ENCODE data around the gene PHLDA2.

PHLDA2 gene

DNA sequence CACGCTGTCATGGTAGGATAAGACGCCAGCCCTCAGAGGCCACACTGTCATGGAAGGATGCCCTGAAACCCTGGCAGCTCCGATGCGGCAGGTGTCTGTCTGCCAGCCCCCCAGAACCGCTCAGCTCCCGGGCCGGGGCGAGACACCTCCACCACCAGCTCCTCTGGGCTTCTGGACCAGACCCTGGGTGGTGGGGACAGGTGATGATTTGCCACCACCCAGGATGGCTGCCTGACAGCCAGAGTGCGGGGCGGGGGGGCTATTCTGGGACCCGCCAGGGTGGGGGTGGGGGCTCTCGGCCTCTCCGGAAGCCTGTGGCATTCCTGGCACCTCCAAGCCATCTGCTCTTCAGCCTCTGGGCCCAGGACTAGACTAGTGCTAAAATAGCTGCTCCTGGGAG, 9.4 kb downstream of the PHLDA2 start:
- H3K4me3 ChIP-seq (ENCODE audit: control insufficient read depth, low read depth, low read length), result no peak overlapping the region
- TF ChIP-seq, protein P1, sequence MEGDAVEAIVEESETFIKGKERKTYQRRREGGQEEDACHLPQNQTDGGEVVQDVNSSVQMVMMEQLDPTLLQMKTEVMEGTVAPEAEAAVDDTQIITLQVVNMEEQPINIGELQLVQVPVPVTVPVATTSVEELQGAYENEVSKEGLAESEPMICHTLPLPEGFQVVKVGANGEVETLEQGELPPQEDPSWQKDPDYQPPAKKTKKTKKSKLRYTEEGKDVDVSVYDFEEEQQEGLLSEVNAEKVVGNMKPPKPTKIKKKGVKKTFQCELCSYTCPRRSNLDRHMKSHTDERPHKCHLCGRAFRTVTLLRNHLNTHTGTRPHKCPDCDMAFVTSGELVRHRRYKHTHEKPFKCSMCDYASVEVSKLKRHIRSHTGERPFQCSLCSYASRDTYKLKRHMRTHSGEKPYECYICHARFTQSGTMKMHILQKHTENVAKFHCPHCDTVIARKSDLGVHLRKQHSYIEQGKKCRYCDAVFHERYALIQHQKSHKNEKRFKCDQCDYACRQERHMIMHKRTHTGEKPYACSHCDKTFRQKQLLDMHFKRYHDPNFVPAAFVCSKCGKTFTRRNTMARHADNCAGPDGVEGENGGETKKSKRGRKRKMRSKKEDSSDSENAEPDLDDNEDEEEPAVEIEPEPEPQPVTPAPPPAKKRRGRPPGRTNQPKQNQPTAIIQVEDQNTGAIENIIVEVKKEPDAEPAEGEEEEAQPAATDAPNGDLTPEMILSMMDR (conservative IDR thresholded peaks at IDR 0.05; ENCODE audit: control insufficient read depth, insufficient read depth, low read depth, low read length), result no peak
- no peak for DNase-seq (ENCODE audit: low read depth)

DNA sequence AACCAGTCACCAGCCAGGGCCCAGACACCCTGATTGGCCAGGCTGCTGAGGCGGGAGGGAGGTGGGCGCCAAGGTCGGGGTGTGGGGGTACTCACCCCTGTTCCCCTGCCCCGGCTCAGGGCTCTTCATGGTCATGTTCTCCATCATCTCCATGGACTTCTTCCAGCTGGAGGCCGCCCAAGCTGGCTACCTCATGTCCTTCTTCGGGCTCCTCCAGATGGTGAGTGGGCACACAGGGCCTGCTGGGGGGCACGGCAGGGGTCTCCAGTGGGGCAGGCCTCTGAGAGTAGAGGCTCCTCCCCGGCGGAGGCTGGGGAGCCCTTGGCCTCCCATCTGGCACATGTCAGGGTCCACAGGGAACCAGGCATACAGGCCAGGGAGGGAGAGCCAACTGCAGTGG, 10.0 kb downstream of the PHLDA2 start:
- DNase-seq (ENCODE audit: low read depth), result no peak
- no peak overlapping the region for H3K4me3 ChIP-seq (ENCODE audit: control insufficient read depth, low read depth, low read length)
- TF ChIP-seq, protein P1 (conservative IDR thresholded peaks at IDR 0.05; ENCODE audit: control insufficient read depth, insufficient read depth, low read depth, low read length), result no peak

DNA sequence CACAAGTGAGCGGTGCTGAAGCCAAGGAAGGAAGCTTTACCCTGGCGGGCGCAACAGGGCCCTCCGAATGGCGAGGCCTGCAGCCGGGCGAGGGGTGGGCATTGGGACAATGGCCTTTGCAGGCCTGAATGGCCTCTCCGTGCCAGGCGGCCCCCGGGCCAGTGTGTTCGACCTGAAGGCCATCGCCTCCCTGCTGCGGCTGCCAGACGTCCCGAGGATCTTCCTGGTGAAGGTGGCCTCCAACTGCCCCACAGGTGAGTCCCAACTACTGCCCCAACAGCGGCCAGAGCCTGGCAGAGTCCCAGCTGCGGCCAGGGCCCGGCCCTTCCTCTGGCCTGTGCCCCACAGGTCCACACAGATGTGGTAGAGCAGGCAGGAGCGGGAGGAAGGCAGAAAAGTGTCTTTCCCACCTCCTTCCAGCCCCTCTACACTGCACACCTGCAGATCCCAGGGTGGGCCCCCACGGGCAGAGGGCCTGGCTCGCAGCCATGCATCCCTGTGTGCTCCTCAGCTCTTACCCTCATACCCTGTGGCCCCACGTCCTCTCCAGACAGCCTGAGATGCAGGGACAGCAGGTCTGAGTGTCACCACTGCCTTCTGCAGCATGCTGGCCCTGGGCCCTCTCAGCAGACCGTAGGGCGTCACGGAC, 11.3 kb downstream of the PHLDA2 start:
- H3K4me3 ChIP-seq (ENCODE audit: control insufficient read depth, low read depth, low read length), result no peak overlapping the region
- DNase-seq (ENCODE audit: low read depth), result no peak
- TF ChIP-seq, protein P1 (conservative IDR thresholded peaks at IDR 0.05; ENCODE audit: control insufficient read depth, insufficient read depth, low read depth, low read length), result no peak

DNA sequence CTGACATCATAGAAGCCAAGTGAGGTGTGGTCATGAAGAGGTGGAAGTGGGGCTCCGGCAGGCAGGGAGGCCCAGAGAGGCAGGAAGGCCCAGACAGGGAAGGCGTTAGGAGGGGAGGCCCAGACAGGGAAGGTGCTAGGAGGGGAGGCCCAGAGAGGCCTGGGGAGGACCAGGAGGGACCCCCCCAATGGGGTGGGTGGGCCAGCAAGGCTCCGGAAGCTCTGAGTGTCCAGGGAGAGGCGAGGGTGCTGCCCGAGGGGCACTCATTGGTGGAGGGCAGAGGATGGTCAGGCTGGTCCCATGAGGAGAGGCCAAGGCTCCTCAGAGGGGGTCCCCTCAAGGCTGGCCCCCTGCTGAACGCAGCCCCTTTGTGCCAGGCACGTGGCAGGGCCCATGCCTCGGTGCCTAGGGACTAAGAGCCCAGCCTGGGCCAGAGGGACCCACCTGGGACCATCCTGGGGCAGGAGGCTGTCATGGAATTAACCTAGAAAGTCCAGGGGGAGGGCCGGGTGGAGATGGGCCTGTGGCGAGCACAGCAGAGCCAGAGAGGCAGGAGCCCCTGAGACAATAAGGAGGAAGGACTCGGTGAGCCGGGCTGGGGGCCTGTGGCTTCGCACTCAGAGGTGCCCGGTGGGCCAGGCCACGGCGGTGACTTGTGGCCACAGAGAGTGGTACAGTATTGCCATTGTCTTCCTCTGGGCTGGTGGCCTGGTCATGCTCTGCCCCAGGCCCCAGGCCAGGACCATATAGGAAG, 12.2 kb downstream of the PHLDA2 start:
- DNase-seq (ENCODE audit: low read depth), result no peak
- TF ChIP-seq, protein P1 (conservative IDR thresholded peaks at IDR 0.05; ENCODE audit: control insufficient read depth, insufficient read depth, low read depth, low read length), result no peak

DNA sequence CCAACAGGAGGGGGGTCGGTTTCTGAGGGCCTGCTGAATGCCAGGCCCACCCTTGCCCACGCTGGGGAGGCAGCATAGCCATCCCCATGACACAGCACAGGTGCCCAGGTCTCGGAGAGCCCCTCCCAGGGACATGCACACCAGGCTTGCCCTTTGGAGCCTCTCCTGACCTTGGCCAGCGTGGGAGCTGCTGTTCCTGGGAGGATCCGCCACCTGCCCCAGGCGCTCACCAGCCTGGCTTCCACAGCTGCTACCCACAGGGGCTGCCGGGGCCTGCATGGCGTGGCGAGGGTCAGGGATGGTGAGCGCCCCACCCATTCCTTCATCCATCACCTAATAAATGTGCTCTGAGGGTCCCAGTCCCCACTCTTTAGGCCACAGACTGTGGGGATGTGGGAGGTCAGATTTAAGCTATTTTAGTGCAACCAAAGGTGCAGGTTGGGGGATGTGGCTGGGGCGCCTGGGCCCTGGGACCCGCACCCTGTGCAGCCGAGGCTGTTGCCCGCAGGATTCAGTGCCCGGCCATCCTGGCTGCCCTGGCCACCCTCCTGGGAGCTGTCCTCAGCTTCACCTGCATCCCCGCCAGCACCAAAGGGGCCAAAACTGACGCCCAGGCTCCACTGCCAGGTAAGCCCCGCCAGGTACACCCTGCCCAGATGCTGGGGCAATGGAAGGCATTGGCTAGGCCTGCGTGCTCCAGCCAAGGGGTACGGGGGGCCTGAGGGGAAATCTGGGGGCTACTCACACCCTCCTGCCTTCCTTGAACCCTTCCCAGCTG, 12.9 kb downstream of the PHLDA2 start:
- DNase-seq (ENCODE audit: low read depth), result no peak
- TF ChIP-seq, protein P1 (conservative IDR thresholded peaks at IDR 0.05; ENCODE audit: control insufficient read depth, insufficient read depth, low read depth, low read length), result no peak
- H3K4me3 ChIP-seq (ENCODE audit: control insufficient read depth, low read depth, low read length), result no peak overlapping the region

More for the DNA sequence above, 12.2 kb downstream of the PHLDA2 start:
- H3K4me3 ChIP-seq (ENCODE audit: control insufficient read depth, low read depth, low read length), result no peak overlapping the region

DNA sequence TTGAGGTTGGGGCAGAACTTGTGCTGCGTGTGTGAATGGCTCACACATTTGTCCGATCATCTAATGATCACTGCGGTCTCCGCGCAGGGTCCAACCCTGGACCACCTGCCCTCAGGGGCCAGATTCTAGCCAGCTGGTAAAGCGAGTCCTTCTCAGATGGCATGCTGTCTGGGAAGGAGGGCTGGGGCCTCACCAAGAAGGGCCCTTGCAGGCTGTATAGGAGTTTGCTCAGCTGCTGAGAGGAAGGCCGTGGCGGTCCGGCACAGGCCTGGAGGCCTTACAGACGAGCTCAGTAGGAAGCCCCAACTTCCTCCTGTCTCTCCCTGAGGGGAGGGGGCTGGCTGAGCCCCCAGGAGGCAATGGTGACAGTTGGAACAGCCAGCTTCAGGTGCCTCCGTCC, 13.7 kb downstream of the PHLDA2 start:
- TF ChIP-seq, protein P1 (conservative IDR thresholded peaks at IDR 0.05; ENCODE audit: control insufficient read depth, insufficient read depth, low read depth, low read length), result no peak
- no peak overlapping the region for H3K4me3 ChIP-seq (ENCODE audit: control insufficient read depth, low read depth, low read length)
- no peak for DNase-seq (ENCODE audit: low read depth)
